H54 (cell line): ENCODE measurements around the gene UNC13B.
"Not testable (repeated sequence)": the region's sequence is repeated elsewhere in the genome, so short reads cannot be mapped to it uniquely, and the experiment has no call there.

Experiments used
- DNase-seq: peaks from one replicate; pipeline ENCODE4 v3.0.0; 2011; ENCODE audit warnings: low spot score, mixed read lengths; ENCODE audit not compliant: insufficient read length
- FAIRE-seq: peaks from 3 replicates; lab custom pipeline; 2011; peaks lifted over from hg19 to GRCh38; lab: Jason Lieb, UNC
- POLR2A ChIP-seq: IDR thresholded peaks from 2 replicates; pipeline ENCODE4 v1.6.1; 2011; ENCODE audit warnings: low read depth, mild to moderate bottlenecking, low read length

Gene UNC13B

DNA sequence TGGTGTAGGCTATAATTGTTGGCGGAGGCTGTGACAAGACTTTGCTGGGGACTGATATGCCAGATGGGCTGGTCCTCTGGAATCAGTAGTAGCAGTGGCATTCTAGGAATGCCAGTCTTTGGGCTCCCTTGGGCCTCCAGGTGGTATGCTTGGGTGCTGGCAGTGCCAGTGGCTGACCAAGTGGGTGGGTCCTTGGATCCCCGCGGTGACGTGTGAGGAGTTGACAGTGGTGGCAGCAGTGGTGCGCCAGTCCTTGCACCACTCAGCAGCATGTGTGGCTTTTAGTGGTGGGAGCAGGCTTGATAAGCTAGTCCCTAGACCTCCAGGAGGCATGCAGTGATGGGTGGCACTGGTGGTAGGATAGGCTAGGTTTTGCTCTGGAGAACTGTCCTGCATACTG, 63.9 kb downstream of the UNC13B start:
- no peak for FAIRE-seq

DNA sequence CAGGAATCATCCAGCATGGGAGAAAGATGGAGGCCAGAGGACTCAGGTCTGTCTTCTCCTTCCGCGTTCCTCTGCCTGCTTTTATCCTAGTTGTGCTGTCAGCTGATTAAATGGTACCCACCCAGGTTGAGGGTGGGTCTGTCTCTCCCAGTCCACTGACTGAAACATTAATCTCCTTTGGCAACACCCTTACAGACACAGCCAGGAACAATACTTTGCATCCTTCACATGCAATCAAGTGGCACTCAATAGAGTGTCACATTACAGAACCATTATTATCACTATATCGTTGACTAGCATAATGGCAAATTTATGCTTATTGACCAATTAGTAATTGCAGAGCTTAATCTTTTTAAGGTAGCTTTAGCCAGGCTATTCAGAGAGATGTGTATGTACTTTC, 64.8 kb downstream of the UNC13B start:
- no peak for TF ChIP-seq POLR2A
- DNase-seq = no peak
- no peak for FAIRE-seq

More for the DNA sequence above, 63.9 kb downstream of the UNC13B start:
- no peak for TF ChIP-seq POLR2A
- no peak for DNase-seq

DNA sequence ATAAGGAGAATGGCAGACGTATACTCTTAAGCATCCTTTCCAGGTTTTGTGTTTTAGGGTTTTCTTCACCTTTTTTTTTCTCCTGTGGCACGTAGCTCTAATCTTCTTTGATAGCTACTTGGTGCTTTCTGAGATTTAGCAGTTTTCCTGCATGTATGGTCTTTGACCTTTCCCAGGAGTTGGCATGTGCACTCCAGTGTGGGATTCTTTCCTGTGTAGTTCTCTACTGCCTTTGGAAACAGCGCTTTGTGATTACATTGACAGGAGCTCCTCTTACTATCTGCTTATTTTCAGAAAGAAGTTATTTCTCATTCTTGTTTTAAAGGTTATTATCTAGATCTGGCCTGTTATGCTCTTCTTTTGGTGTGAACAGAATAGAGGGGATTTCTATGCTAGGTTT, 65.5 kb downstream of the UNC13B start:
- DNase-seq = no peak
- FAIRE-seq = no peak
- TF ChIP-seq POLR2A = no peak

DNA sequence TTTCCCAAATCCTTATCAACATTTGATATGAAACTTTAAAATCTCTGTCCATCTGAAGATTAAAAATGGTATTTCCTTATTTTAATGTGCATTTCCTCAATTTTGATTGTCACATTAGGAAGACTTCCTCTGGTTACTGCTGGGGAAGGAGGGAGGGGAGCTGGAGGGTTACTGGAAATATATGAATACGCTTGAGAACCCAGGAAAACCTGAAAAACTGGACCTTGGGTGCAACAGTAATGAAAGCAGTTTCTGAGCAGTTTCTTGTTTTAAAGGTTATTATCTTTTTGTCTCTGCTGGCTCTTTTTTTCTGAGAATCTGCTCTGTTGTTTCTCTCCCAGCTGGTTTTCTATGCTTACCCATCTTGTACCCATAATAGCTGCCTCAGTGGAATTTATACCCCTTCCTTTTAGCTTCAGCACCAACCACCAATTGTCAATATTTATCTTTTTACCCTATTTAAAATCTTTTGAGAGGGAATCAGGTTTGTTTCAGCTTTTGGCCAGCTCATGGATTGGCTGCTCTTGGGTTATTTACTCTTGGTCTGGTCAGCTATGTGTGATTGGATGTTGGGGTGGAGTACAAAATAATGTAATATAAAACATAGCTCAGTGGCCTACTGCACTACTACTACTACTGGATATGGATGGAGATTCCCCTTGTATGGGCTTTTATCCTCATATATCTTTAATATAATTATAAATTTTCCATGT, 67.4 kb downstream of the UNC13B start:
- TF ChIP-seq POLR2A = no peak
- no peak for FAIRE-seq
- no peak for DNase-seq

DNA sequence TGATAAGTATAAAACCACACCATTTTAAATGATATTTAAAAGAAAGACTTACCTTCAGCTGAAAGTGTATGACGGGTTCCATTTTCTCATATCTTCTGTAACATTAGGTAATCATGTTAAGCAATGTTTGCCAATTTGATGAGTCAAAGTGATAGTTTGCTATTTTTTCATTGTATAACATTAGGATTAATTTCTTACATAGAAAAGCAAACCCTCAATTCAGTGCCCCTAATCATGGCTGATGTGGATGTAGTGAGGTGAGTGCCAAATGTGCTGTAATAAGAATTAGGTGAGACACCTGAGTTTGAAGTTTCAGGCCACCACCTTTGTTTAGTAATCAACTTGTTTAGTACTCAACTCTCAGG, 68.0 kb downstream of the UNC13B start:
- DNase-seq = no peak
- FAIRE-seq = no peak
- no peak for TF ChIP-seq POLR2A

DNA sequence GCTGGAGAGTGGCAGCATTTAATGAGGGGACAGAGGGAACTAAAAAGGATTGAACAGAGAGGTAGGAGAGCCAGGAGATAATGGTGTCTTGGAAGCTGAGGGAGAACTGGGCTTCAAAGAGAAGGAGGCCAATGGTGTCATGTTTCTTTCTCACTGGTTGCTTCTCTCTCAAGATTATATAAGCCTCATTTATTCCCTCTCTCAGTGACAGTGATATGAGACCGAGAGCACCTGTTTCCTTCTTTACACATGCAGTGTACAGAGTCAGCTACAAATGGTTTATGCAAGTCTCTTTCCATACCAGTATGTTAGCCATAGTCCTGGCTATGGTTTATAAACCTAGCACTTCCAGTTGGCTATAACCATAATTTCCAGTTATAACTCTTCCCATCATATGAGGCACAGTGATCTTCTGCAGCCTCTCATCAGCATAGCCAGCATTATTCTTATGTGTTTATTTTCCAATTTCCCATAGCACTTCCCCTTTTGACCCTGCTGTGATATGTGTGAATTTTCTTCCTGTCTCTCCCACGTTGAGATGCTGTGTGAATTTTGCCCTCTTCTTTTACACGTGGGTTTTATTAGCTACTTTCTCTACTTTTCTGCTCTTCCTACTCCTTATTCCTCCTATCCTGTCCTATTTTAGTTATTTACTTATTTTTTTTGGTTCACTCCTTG, 71.2 kb downstream of the UNC13B start:
- TF ChIP-seq POLR2A = no peak
- FAIRE-seq (no peak), DNase-seq (no peak)

DNA sequence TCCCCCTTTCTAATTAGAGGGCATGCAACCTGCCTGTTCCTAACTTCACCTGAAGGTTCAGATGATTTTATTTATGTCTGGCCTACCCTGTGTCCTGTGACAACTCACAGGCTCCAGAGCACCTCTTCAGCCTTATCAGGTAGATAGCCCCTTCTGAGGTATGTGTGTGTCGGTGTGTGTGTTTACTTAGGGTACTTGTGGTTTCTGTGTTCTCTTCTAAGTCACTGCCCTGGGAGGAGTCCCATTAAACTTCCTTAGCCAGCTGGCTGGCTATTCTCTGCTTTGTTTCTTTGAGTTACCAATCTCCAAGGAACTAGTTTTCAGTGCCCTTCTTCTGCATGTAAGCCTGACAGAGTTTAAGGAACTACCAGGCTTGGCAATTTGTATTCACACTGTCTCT, 74.9 kb downstream of the UNC13B start:
- TF ChIP-seq POLR2A = no peak
- FAIRE-seq = no peak
- no peak for DNase-seq

DNA sequence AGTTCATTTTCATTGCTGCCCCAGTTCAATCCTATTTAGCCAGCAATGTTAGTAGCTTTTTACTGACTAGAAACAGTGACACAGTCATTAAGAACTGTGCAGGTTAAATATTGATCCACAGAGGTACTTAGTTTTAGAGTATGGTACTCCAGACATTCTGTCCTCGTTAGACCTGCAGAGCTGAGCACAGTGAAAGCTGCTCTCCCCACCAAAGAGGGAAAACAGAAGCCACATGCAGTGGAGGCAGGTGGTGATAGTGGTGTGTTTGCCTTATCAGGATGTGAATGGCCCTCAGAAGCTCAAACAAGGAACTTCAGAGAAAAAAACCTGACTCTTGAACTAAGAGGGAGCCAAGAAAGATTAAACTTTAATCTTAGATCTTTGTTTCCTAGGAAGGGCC, 75.5 kb downstream of the UNC13B start:
- FAIRE-seq = no peak
- no peak for DNase-seq
- TF ChIP-seq POLR2A = no peak

DNA sequence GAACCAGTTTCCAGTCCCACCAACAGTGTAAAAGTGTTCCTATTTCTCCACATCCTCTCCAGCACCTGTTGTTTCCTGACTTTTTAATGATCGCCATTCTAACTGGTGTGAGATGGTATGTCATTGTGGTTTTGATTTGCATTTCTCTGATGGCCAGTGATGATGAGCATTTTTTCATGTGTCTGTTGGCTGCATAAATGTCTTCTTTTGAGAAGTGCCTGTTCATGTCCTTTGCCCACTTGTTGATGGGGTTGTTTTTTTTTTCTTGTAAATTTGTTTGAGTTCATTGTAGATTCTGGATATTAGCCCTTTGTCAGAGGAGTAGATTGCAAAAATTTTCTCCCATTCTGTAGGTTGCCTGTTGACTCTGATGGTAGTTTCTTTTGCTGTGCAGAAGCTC, 84.1 kb downstream of the UNC13B start:
- not testable (repeated sequence) for DNase-seq, FAIRE-seq

DNA sequence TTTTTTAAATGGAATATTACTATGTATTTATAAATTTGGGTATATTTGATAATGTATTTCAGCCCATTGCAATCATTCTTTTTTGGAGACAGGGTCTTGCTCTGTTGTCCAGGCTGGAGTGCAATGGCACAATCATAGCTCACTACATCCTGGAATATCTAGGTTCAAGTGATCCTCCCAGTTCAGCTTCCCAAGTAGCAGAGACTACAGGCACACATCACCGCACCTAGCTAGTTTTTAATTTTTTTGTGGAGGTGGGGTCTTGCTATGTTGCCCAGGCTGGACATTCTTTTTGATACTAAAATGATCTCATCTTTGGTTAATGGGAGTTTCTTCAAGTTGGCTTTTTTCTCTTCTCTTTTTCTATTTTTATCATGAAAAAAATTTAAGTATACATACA, 91.3 kb downstream of the UNC13B start:
- DNase-seq = no peak
- no peak for FAIRE-seq
- no peak for TF ChIP-seq POLR2A

DNA sequence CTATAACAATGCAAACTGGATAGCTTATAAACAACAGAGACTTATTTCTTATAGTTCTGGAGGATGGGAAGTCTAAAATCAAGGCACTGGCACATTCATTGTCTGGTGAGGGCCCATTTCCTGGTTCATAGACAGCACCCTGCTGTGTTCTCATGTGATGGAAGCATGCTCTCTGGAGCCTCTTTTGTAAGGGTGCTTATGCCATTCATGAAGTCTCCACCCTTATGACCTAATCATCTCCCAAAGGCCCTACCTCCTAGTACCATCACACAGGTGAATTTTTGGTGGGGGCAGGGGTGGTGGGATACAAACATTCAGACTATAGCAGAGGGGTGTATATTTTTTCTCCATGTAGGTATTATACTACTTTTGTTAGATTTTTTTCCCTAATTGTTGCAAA, 92.4 kb downstream of the UNC13B start:
- no peak for TF ChIP-seq POLR2A
- no peak for DNase-seq
- no peak for FAIRE-seq

DNA sequence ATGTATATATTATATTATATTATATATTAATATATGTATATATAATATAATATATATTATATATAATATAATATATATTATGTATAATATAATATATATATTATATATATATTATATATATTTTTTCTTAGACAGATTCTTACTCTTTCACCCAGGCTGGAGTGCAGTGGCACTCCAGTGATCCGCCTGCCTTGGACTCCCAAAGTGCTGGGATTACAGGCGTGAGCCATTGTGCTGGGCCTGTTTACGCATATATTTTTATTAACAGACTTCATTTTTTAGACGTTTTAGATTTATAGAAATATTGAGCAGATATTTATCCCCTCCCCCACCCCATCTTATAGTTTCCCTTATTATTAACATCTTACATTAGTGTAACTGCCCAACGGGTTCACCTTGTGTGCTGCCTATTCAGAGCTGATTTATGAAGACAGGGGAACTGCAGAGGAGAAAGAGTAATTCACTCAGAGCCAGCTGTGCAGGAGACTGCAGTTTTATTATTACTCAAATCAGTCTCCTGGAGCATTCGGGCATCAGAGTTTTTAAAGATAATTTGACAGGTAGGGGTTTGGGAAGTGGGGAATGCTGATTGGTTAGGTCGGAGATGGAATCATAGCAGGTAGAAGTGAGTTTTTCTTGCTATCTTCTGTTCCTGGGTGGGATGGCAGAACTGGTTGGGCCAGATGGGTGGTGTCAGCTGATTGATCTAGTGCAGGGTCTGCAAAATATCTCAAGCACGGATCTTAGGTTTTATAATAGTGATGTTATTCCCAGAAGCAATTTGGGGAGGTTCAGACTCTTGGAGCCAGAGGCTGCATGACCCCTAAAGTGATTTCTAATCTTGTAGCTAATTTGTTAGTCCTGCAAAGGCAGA, 93.4 kb downstream of the UNC13B start:
- no peak for DNase-seq
- no peak for FAIRE-seq
- TF ChIP-seq POLR2A = no peak

DNA sequence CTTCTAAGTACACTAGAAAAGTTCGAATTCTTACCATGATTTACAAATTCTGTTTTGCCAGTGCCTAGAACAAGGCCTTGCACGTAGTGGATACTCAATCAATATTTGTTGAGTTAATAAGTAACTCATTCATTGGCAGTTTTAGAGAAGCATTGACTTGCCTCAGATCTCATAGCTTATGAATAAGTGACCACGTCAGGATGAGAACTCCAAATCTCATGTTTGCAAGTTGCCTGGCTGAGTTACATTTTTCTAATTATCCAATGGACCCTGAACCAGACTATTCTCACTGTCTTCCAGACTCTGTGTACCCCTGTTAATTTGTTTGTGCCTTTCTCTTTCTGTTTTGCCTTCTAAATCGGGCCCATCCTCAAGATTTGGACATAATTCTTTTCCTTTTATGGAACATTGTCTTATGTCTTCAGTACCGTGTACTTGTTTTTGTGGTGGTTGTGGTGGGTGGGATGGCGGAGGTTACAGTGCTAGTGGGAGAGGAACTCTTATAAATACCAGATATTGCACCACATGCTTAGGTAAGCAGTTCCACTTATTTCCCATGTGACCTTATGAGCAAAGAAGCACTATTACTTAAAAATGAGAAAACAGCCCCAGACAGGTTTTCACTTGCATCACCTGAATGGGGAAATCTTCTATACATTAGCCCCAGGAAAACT, 96.3 kb downstream of the UNC13B start:
- FAIRE-seq = no peak
- TF ChIP-seq POLR2A = no peak
- DNase-seq = no peak

DNA sequence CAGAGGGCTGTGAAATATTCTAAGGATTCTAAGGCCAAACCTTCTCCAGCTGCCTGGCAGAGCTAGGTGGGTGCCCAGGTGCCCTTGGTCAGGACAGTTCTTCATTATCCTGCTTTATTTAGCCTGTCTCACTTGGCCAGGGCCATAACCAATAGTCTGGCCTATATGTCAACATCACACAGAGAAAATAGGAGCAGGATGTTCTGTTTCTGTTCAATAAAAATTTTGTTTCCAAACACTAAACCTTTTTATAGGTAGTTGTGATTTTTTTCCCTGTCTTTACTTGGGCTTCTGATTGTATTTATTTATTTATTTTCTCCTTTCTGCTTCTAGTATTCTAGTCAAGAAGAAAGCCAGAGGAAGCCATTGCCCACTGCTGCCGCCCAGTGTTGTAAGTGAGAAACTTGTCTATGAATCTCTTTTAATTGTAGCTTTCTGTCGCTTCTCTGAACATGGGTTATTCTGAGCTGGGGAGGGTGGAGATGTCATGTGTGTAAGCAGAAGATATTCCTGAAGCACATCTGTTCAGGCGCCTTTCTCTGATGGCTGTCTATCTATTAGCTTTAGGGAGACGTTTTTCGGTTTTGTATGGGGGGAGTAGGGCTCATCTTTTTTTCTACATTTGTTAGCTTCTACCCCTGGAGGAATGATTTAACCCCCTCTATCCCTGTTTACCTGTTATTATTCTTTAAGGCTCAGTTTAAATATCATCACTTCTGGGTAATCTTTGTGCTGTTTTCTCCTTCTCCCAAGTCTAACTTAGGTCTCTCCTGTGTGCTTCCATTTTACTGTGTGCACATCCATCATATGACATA, 97.1 kb downstream of the UNC13B start:
- DNase-seq (no peak), FAIRE-seq (peak; percentile 78)
- no peak for TF ChIP-seq POLR2A
